ENCODE measurements around the gene ZGRF1.
"Not testable (repeated sequence)": the region's sequence is repeated elsewhere in the genome, so short reads cannot be mapped to it uniquely, and the experiment has no call there.

ZGRF1 gene

DNA sequence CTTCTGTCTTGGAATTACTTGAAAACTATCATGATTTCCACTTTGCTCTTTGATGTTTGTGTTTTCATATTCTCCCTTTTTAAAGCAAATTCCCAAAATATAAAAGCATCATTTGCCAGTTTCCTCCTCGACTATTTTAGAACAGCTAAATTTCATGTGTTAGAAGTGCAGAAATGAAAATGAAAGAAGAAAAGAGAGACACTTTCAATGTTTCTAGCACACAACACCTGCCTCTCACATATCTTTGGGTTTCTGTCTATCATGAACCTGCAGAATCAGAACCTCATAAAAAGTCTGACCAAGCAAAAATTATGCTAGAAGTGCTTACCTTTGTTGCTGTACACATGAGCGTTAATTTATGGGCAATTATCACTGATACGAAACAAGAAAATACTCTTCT is 118.8 kb downstream of the ZGRF1 start:
- FAIRE-seq (peak; percentile 96), DNase-seq (ENCODE audit: insufficient read length, low spot score) (no peak)

DNA sequence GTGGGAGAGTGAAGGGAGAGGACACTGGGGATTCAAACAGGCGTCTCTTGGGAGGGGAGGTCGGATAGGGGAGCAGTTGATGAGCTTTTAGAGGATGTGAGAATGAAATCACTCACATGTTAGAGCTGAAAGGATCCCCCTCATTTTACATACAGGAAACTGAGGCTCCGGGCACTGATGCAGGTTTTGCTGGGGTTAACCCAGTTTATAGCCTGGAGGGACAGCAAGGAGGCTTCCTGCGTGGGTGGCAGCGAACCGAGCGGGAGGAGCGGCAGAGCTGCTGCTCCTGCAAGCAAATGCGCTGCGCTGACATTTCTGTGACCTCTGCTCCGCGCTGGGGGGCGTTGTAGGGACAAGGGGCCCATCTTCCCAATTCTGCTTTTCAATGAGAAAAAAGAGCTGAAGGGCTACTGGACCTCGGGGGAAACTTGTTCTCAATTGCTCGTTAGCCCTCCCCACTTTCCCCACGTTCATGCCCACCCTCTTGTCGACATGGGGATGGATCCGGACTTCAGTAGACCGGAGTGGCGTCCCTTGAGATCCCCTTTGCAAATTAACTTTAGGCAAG is 119.6 kb downstream of the ZGRF1 start:
- FAIRE-seq = peak; percentile 96
- DNase-seq (ENCODE audit: insufficient read length, low spot score) = no peak

GRCh38 chr4:112516471-112517066 is 120.1 kb downstream of the ZGRF1 start:
- FAIRE-seq (peak; percentile 77), DNase-seq (ENCODE audit: insufficient read length, low spot score) (peak; percentile 45)

GRCh38 chr4:112516066-112516470 is 120.6 kb downstream of the ZGRF1 start, which contains the start of gene NEUROG2:
NEUROG2 (minus strand) TSS chr4:112516180; CDS start chr4:112515475, 705 bp downstream.
- DNase-seq (ENCODE audit: insufficient read length, low spot score) (no peak), FAIRE-seq (no peak)

DNA sequence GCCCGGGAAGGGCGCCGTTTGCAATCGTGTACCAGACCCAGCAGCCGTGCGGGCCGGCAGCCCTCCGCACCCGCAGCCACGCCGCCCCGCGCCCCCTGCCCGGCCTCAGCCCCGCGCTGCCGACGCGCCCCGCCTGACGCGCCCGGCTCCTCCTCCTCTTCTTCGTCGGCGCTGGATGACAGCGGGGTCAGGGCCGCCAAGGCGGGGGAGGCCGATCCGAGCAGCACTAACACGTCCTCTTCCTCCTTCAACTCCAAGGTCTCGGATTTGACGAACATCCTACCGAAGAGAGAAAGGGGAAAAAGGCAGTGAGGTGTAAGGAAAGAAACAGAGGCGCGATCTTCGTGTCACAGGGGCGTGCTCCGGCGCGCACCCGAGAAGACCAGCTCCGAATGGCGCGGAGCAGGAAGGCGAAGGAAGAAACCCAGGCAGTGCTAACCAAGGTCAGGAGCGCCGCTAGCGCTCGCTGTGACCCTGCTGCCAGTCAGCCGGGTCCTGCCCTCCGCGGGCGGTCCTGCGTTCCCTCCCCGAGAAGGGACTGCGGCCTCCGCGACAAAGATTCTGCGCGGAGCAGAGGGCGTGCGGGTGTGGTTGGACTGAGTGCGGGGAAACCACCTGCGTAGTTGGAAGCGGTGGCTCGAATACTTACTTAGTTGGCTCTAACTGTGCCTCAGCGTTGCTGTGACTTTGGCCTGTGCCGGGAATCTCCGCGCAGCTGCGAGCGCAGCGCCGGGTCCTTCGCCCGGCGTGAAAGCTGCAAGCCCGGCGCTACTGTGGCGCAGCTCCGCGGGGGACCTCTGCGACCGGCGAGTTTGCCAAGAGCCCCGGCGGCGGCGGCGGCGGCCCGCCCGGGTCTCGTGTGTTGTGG is 121.3 kb downstream of the ZGRF1 start:
- peak; percentile 93 for FAIRE-seq

DNA sequence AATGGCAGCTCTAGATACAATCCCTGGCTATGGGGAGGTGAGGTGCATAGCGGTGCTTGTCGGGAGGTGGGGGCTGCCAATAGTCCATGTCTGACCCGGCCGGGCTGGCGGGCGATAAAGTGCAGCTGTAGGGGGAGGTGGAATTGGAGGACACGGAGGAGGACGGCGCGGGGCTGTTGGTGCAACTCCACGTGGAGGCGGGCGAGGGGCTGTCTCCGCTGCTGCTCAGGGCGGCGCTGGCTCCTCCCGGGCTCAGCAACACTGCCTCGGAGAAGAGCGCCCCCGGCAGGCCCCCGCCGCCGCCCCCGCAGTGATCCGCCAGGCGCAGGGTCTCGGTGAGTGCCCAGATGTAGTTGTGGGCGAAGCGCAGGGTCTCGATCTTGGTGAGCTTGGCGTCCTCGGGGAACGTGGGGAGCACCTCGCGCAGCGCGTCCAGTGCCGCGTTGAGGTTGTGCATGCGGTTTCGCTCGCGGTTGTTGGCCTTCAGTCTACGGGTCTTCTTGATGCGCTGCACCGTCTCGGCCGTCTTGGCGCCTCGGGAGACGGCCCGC is 122.0 kb downstream of the ZGRF1 start:
- FAIRE-seq = no peak

More for the DNA sequence above, 121.3 kb downstream of the ZGRF1 start:
- DNase-seq (ENCODE audit: insufficient read length, low spot score) = peak; percentile 51

GRCh38 chr4:112513971-112514646 is 122.6 kb downstream of the ZGRF1 start:
- FAIRE-seq (peak; percentile 93), DNase-seq (ENCODE audit: insufficient read length, low spot score) (no peak)

More for the DNA sequence above, 122.0 kb downstream of the ZGRF1 start:
- no peak for DNase-seq (ENCODE audit: insufficient read length, low spot score)

DNA sequence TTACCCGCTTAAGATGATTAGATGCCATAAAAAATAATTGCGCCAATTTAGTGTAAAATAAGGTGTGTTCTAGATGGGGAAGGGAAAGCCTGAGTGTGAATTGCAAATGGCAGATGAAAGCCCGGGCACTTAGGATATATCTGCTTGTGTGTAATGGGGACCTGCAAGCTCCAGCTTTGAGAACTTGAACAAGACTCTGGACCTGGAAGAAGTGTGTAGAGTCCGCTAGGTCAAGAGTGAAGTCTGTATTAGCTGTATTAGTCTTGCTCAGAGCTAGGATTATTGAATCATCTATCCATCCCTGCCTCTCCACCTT is 124.9 kb downstream of the ZGRF1 start:
- DNase-seq (ENCODE audit: insufficient read length, low spot score) (no peak), FAIRE-seq (no peak)

DNA sequence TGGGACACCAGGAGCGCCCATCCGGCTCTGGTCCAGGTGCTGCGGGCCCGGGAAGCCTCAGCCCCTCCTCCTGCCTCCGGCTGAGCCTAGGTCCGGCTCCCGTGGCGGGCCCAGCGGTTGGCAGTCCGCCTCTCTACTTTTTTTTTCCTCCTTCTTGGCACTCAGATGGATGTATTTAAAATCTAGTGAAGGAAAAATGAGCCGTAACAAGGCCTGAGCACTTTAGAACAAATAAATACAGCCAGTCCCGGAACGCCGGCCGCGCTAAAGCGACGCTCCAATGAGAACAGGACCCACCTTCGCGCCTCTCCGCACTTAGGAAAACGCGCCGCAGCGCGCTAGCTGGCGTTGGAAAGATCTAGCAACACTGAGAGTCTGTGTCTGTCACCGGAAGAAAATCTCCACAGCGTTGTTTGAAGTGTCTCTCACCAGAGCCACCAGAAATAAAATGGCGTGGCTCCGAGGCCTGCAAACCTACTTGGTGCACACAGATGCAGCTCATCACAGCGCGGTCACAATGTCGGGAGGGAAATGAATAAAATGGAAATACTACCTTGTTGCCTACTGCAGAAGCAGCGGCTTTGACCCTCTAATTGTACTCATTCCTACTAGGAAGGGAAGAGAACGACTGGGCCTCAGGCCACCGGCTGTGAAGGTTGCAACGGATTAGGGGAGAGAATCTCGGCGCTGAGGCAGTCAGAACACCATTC is 125.5 kb downstream of the ZGRF1 start:
- FAIRE-seq = peak; percentile 26
- DNase-seq (ENCODE audit: insufficient read length, low spot score) = no peak

- FAIRE-seq (peak; percentile 66), DNase-seq (ENCODE audit: insufficient read length, low spot score) (no peak)
Observed at GRCh38 chr4:112510291-112511092, 126.2 kb downstream of the ZGRF1 start.

GRCh38 chr4:112509243-112510141 is 127.2 kb downstream of the ZGRF1 start:
- FAIRE-seq = peak; percentile 31

DNA sequence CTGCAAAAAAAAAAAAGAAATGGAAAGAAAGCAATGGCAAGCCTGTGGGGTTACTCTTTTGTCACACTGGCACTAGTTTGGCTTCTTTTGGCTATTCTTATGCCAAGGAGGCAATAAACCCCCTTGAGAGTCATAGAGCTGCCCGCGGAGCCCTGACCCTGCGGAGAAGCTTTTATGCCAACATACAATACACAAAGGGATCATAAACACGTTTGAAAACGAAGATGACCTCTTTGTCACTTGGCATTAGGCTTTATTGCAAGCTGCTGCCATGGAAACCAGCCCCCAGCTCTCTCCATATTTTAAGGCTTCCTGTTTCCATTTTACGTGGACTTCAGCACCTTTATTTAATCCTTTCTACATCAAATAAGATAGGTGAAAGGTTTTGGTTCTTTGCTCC is 128.4 kb downstream of the ZGRF1 start:
- DNase-seq (ENCODE audit: insufficient read length, low spot score) (no peak), FAIRE-seq (no peak)

More at GRCh38 chr4:112509243-112510141, 127.2 kb downstream of the ZGRF1 start:
- no peak for DNase-seq (ENCODE audit: insufficient read length, low spot score)

- DNase-seq (ENCODE audit: insufficient read length, low spot score) (no peak), FAIRE-seq (no peak)
Observed at GRCh38 chr4:112504807-112505206, 131.9 kb downstream of the ZGRF1 start.

GRCh38 chr4:112502871-112503270 is 133.8 kb downstream of the ZGRF1 start:
- FAIRE-seq (no peak), DNase-seq (ENCODE audit: insufficient read length, low spot score) (no peak)

DNA sequence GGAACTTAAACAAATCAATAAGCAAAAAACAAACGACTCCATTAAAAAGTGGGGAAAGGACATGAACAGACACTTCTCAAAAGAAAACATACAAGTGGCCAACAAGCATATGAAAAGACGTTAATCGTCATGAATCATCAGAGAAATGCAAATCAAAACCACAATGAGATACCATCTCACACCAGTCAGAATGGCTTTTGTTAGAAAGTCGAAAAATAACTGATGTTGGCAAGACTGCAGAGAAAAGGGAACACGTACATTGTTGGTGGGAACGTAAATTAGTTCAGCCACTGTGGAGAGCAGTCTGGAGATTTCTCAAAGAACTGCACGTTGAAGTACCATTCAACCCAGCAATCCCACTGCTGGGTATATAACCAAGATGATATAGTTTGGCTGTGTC is 144.4 kb downstream of the ZGRF1 start:
- no peak for FAIRE-seq

DNA sequence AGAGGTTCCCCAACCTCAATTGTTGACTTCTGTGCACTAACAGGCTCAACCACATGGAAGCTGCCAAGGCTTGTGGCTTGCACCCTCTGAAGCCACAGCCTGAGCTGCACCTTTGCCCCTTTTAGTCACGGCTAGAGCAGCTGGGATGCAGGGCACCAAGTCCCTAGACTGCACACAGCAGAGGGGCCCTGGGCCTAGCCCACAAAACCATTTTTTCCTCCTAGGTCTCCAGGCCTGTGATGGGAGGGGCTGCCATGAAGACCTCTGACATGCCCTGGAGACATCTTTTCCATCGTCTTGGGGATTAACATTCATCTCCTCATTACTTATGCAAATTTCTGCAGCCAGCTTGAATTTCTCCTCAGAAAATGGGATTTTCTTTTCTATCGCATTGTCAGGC is 145.9 kb downstream of the ZGRF1 start:
- FAIRE-seq; DNase-seq (ENCODE audit: insufficient read length, low spot score): not testable (repeated sequence)

More for the DNA sequence above, 144.4 kb downstream of the ZGRF1 start:
- DNase-seq (ENCODE audit: insufficient read length, low spot score) = no peak
